SU-DHL-6 (cell line): Measurements from ENCODE around the gene PDIK1L.
"Not testable (repeated sequence)": the region's sequence is repeated elsewhere in the genome, so short reads cannot be mapped to it uniquely, and the experiment has no call there.

Experiments used
- H2AFZ ChIP-seq: fragments of 200-600 bp; sonication (generic); 2 replicates; pipeline ENCODE4 v1.6.1; 2014; ENCODE audit warnings: low read depth, mild to moderate bottlenecking, moderate library complexity, mixed read lengths, antibody characterized with exemption, low read length; ENCODE audit not compliant: severe bottlenecking
- H3F3A ChIP-seq: fragments of 200-600 bp; shearing (Covaris generic); 2 replicates; pipeline ENCODE4 v1.6.0; 2016; ENCODE audit warnings: antibody characterized with exemption, mild to moderate bottlenecking; ENCODE audit not compliant: insufficient read depth
- H3K27ac ChIP-seq: fragments of 200-600 bp; sonication (generic); 2 replicates; pipeline ENCODE4 v1.5.1; 2016; ENCODE audit warnings: low read depth, mild to moderate bottlenecking, low read length, moderate library complexity, mixed read lengths
- H3K27me3 ChIP-seq: fragments of 200-600 bp; sonication (generic), shearing (Covaris generic); 2 replicates; pipeline ENCODE4 v1.6.0; 2014; ENCODE audit warnings: mild to moderate bottlenecking, low read length
- H3K36me3 ChIP-seq: fragments of 200-600 bp; sonication (generic); 2 replicates; pipeline ENCODE4 v1.6.1; 2014; ENCODE audit warnings: mild to moderate bottlenecking, low read length, mixed read lengths
- H3K4me2 ChIP-seq: fragments of 300-600, 200-600 bp; shearing (Covaris generic), sonication (generic); 2 replicates; pipeline ENCODE4 v1.6.0; 2014; ENCODE audit warnings: low read length, low read depth, mild to moderate bottlenecking; ENCODE audit not compliant: poor library complexity, severe bottlenecking
- H3K4me3 ChIP-seq: fragments of 200-600 bp; sonication (generic); 2 replicates; pipeline ENCODE4 v1.5.1; 2014; ENCODE audit warnings: antibody characterized with exemption, low read length, mild to moderate bottlenecking, mixed read lengths; ENCODE audit not compliant: insufficient read depth, poor library complexity, severe bottlenecking
- H3K79me2 ChIP-seq: fragments of 200-600 bp; sonication (generic); 2 replicates; pipeline ENCODE4 v1.6.1; 2014; ENCODE audit warnings: mild to moderate bottlenecking, low read length, moderate library complexity; ENCODE audit not compliant: insufficient read depth
- H3K9ac ChIP-seq: fragments of 200-600 bp; sonication (generic); 2 replicates; pipeline ENCODE4 v1.7.0; 2014; ENCODE audit warnings: mild to moderate bottlenecking, low read length
- H3K9me2 ChIP-seq: fragments of 200-600 bp; sonication (generic); replicated peaks from 2 replicates; pipeline ENCODE4 v1.6.1; 2014; ENCODE audit warnings: low read length; ENCODE audit not compliant: insufficient read depth
- H3K9me3 ChIP-seq: fragments of 200-600 bp; sonication (generic); 2 replicates; pipeline ENCODE4 v1.6.1; 2014; ENCODE audit warnings: low read length, mixed read lengths; ENCODE audit not compliant: insufficient read depth
- H4K20me1 ChIP-seq: fragments of 200-600 bp; sonication (generic); 2 replicates; pipeline ENCODE4 v1.6.1; 2014; ENCODE audit warnings: low read depth, mild to moderate bottlenecking, antibody characterized with exemption, low read length, moderate library complexity, mixed read lengths
- CTCF ChIP-seq: fragments of 200-600 bp; sonication (generic); IDR thresholded peaks from one replicate; pipeline ENCODE4 v1.5.1; 2017; ENCODE audit warnings: antibody characterized with exemption, mild to moderate bottlenecking, low read length, moderate library complexity; ENCODE audit not compliant: insufficient read depth, poor library complexity, severe bottlenecking
- EZH2phosphoT487 ChIP-seq: fragments of 200-600 bp; sonication (generic), shearing (Covaris generic); conservative IDR thresholded peaks from 2 replicates; pipeline ENCODE4 v1.6.1; 2018; ENCODE audit warnings: mild to moderate bottlenecking, antibody characterized with exemption, low read length, moderate library complexity, mixed read lengths

PDIK1L gene

GRCh38 chr1:26089125-26089524, 22.5 kb upstream of the PDIK1L start:
- Histone ChIP-seq H3K4me2 (no peak overlapping the region), H4K20me1 (no peaks in the 10 kb centered on the region), H3K36me3 (no peaks in the 10 kb centered on the region), H3K27ac (no peak overlapping the region), H3K9ac (no peak overlapping the region), H3K79me2 (no peaks in the 10 kb centered on the region), H2AFZ (no peak overlapping the region), H3K9me2 (no peaks in the 10 kb centered on the region), H3F3A (no peaks in the 10 kb centered on the region), H3K27me3 (no peaks in the 10 kb centered on the region), H3K9me3 (no peaks in the 10 kb centered on the region), H3K4me3 (no peak overlapping the region)
- no peak for TF ChIP-seq CTCF
- TF ChIP-seq EZH2phosphoT487 = no peak

- H4K20me1 ChIP-seq = no peaks in the 10 kb centered on the region
- H3K9me3 ChIP-seq = no peaks in the 10 kb centered on the region
- no peak overlapping the region for H3K4me3 ChIP-seq
- H2AFZ ChIP-seq = no peak overlapping the region
- TF ChIP-seq CTCF (no peak), EZH2phosphoT487 (no peak)
- no peaks in the 10 kb centered on the region for H3K79me2 ChIP-seq
- H3K9ac ChIP-seq = no peak overlapping the region
- H3K36me3 ChIP-seq = no peaks in the 10 kb centered on the region
- H3K27ac ChIP-seq = no peak overlapping the region
- no peak overlapping the region for H3K4me2 ChIP-seq
- H3K9me2 ChIP-seq = no peaks in the 10 kb centered on the region
- no peaks in the 10 kb centered on the region for H3K27me3 ChIP-seq
- H3F3A ChIP-seq = no peaks in the 10 kb centered on the region
Measured at GRCh38 chr1:26090893-26091292, 20.7 kb upstream of the PDIK1L start.

- no peak overlapping the region for H3K4me2 ChIP-seq
- no peak overlapping the region for H2AFZ ChIP-seq
- H3F3A ChIP-seq = no peaks in the 10 kb centered on the region
Measured at GRCh38 chr1:26092422-26092821, 19.2 kb upstream of the PDIK1L start.

GRCh38 chr1:26093569-26093968, 18.1 kb upstream of the PDIK1L start:
- not testable (repeated sequence) for H3K9ac ChIP-seq, H3K9me3 ChIP-seq, H4K20me1 ChIP-seq, H3K9me2 ChIP-seq, H3F3A ChIP-seq, H3K79me2 ChIP-seq, H3K27ac ChIP-seq, H3K36me3 ChIP-seq, H3K27me3 ChIP-seq, H3K4me2 ChIP-seq, H3K4me3 ChIP-seq, H2AFZ ChIP-seq

More at GRCh38 chr1:26092422-26092821, 19.2 kb upstream of the PDIK1L start:
- Histone ChIP-seq H4K20me1 (no peaks in the 10 kb centered on the region), H3K27ac (no peak overlapping the region), H3K79me2 (no peaks in the 10 kb centered on the region), H3K36me3 (no peaks in the 10 kb centered on the region), H3K4me3 (no peak overlapping the region), H3K27me3 (no peaks in the 10 kb centered on the region), H3K9me2 (no peaks in the 10 kb centered on the region), H3K9me3 (no peaks in the 10 kb centered on the region), H3K9ac (no peak overlapping the region)
- TF ChIP-seq CTCF (no peak), EZH2phosphoT487 (no peak)
